ENCODE data around the gene NCAPG. TPM values are rescaled to one million over a fixed set of nuclear protein-coding genes. Genes with fewer than 3 reads are reported as not detected.

Gene NCAPG
- total and polyA plus RNA-seq, 2 of the 4 experiments (the other 2 are of a cell fraction): 10.9 to 26.7 TPM

- Histone ChIP-seq H4K20me1 (ENCODE audit: insufficient read depth, low read length) (no peaks in the 10 kb centered on the region), H3K4me3 (ENCODE audit: insufficient read depth, low read depth, low read length) (no peak overlapping the region), H3K36me3 (ENCODE audit: control insufficient read depth, insufficient read depth, low read length) (peaks cover 6% of the 10 kb centered on the region), H2BK15ac (ENCODE audit: low read depth, low read length) (no peak overlapping the region), H3K4ac (ENCODE audit: low read depth, low read length) (no peak overlapping the region), H4K5ac (ENCODE audit: low read depth, low read length) (no peak overlapping the region), H2BK20ac (ENCODE audit: low read depth, low read length) (no peak overlapping the region), H2AK5ac (ENCODE audit: low read depth, low read length) (no peak overlapping the region), H3K4me1 (ENCODE audit: control insufficient read depth, insufficient read depth, low read length) (no peaks in the 10 kb centered on the region), H3K27ac (ENCODE audit: insufficient read depth, low read length) (no peak overlapping the region), H3K9ac (ENCODE audit: low read depth, low read length) (no peak overlapping the region), H3K79me1 (ENCODE audit: low read depth in 1 of 2, low read length in 2 of 2) (peaks cover 2 to 3% of the 10 kb centered on the region in 2 experiments; a peak in 2 of 4 replicates), H3K14ac (replicated peaks; ENCODE audit: low read depth, low read length) (no peak overlapping the region), H4K8ac (ENCODE audit: low read depth in 2 of 2, low read length in 2 of 2) (no peak overlapping the region), H2BK120ac (ENCODE audit: low read depth, low read length) (no peak overlapping the region), H2AK9ac (replicated peaks; ENCODE audit: low read depth, low read length, poor library complexity) (no peak overlapping the region), H3K56ac (ENCODE audit: extremely low read depth, insufficient read depth, low read length) (no peak overlapping the region), H2AFZ (replicated peaks; ENCODE audit: low read length, poor library complexity) (no peak overlapping the region), H3K27me3 (ENCODE audit: control insufficient read depth, insufficient read depth, low read length) (no peaks in the 10 kb centered on the region), H4K91ac (ENCODE audit: insufficient read depth, low read depth, low read length) (no peak overlapping the region), H3K18ac (ENCODE audit: low read depth, low read length) (no peak overlapping the region), H3K4me2 (ENCODE audit: low read depth, low read length) (no peak overlapping the region), H2BK5ac (ENCODE audit: low read depth, low read length, poor library complexity, severe bottlenecking) (no peak overlapping the region), H3K9me3 (ENCODE audit: control insufficient read depth, insufficient read depth, low read length) (no peaks in the 10 kb centered on the region), H3K9me1 (ENCODE audit: insufficient read depth, low read length) (no peaks in the 10 kb centered on the region), H3K23ac (ENCODE audit: low read depth, low read length) (no peak overlapping the region)
- intact Hi-C loops (cut with micrococcal nuclease): no loop called here
- no TSS peak for BruUV-seq (replicated peaks)
- ChIA-PET POLR2A (ENCODE audit: unreplicated experiment) (no interaction called here), CTCF (no interaction called here)
- dilution Hi-C loops (cut with HindIII; ENCODE audit: low sequenced_read_pairs, unreplicated experiment): no loop called here
- TF ChIP-seq SMC3 (IDR thresholded peaks at IDR 0.05; ENCODE audit: low read depth, low read length): no peak
- no peak for TF ChIP-seq MXI1 (IDR thresholded peaks at IDR 0.05; ENCODE audit: borderline replicate concordance, low read depth, low read length)
- TF ChIP-seq CEBPB (IDR thresholded peaks at IDR 0.05; ENCODE audit: low read depth, low read length): no peak
- TF ChIP-seq BHLHE40 (IDR thresholded peaks at IDR 0.05; ENCODE audit: low read depth, low read length): no peak
- TF ChIP-seq USF2 (IDR thresholded peaks at IDR 0.05; ENCODE audit: low read depth, low read length): no peak
- no peak for TF ChIP-seq FOS (IDR thresholded peaks at IDR 0.05; ENCODE audit: low read depth, low read length)
- no peak for TF ChIP-seq CTCF (conservative IDR thresholded peaks at IDR 0.05; ENCODE audit: low read depth, low read length)
- no peak for TF ChIP-seq RCOR1 (IDR thresholded peaks at IDR 0.05; ENCODE audit: insufficient replicate concordance, low read length)
- no peak for TF ChIP-seq POLR2A (IDR thresholded peaks at IDR 0.05; ENCODE audit: low read depth, low read length)
- no peak for TF ChIP-seq RFX5 (IDR thresholded peaks at IDR 0.05; ENCODE audit: low read depth, low read length)
- no peak for TF ChIP-seq CHD1 (IDR thresholded peaks at IDR 0.05; ENCODE audit: low read depth, low read length)
- no peak for TF ChIP-seq MAFK (IDR thresholded peaks at IDR 0.05; ENCODE audit: low read depth, low read length)
- no peak for TF ChIP-seq RAD21 (IDR thresholded peaks at IDR 0.05; ENCODE audit: low read length)
- no peak for TF ChIP-seq MAZ (IDR thresholded peaks at IDR 0.05; ENCODE audit: borderline replicate concordance, low read depth, low read length)
- no peak for TF ChIP-seq ELK1 (IDR thresholded peaks at IDR 0.05; ENCODE audit: borderline replicate concordance, low read depth, low read length)
- DNase-seq: no peak
- ATAC-seq (ENCODE audit: low read depth): no peak
- in situ Hi-C loops (cut with MboI; ENCODE audit: low sequenced_read_pairs): no loop called here
- WGBS, 2 experiments (ENCODE audit: extremely low coverage in 2 of 2, insufficient read length in 1 of 2): 100% methylated on average over 1 of the region's 1 CpG; no CpG with 5 or more reads in 1 of the 2 experiments
These were observed 13.0 kb upstream of the NCAPG start for GRCh38 chr4:17797808-17798207.
